HEK293T (cell line): ENCODE data around the gene FEM1C.

Source experiments
- ARNT ChIP-seq: fragments of 450-650 bp; IDR thresholded peaks from 2 replicates; pipeline ENCODE4 v1.6.1; 2017; ENCODE audit warnings: mild to moderate bottlenecking
- BHLHE40 ChIP-seq: fragments of 450-650 bp; IDR thresholded peaks from 2 replicates; pipeline ENCODE4 v1.6.1; 2016; ENCODE audit warnings: mild to moderate bottlenecking, moderate library complexity, borderline replicate concordance
- FOXK2 ChIP-seq: fragments of 450-650 bp; IDR thresholded peaks from 2 replicates; pipeline ENCODE4 v1.6.1; 2016; ENCODE audit warnings: mild to moderate bottlenecking
- FOXM1 ChIP-seq: fragments of 450-650 bp; IDR thresholded peaks from 2 replicates; pipeline ENCODE4 v1.6.1; 2017; ENCODE audit warnings: mild to moderate bottlenecking, borderline replicate concordance
- L3MBTL2 ChIP-seq: fragments of 450-650 bp; conservative IDR thresholded peaks from 2 replicates; pipeline ENCODE4 v1.6.1; 2016; ENCODE audit warnings: mild to moderate bottlenecking
- TARDBP ChIP-seq: fragments of 450-650 bp; IDR thresholded peaks from 2 replicates; pipeline ENCODE4 v1.6.1; 2016

GRCh38 chr5:115494570-115495289, 49.8 kb downstream of the FEM1C start:
- TF ChIP-seq L3MBTL2 (no peak), BHLHE40 (no peak), FOXM1 (no peak), ARNT (no peak), FOXK2 (no peak), TARDBP (no peak)
